Activated CD4-positive, alpha-beta memory T cell treated with anti-CD3 and anti-CD28 coated beads for 36 hours (primary cell): ENCODE measurements around the gene ENO2. TPM values are rescaled to one million over a fixed set of nuclear protein-coding genes. Genes with fewer than 3 reads are reported as not detected.

ENCODE experiments used
- CTCF ChIA-PET: fragments of 350-600 bp; sonication (Branson Sonifier 250); formaldehyde crosslinking; loops from one replicate; lab custom pipeline; 2021; ENCODE audit warnings: antibody characterized with exemption, inconsistent platforms; lab: Charles Lee
- POLR2A ChIA-PET: fragments of 350-600 bp; sonication (Branson Sonifier 250); formaldehyde crosslinking; loops from one replicate; lab custom pipeline; 2021; ENCODE audit warnings: antibody characterized with exemption; lab: Charles Lee
- DNase-seq: peaks from one replicate; pipeline ENCODE4 v3.0.0-alpha.2; 2020
- H3K27ac Mint-ChIP-seq: one replicate; pipeline ENCODE4 v1.8.0; 2021; ENCODE audit warnings: mixed read lengths
- H3K27me3 Mint-ChIP-seq: one replicate; pipeline ENCODE4 v1.8.0; 2021; ENCODE audit warnings: mixed read lengths
- H3K36me3 Mint-ChIP-seq: one replicate; pipeline ENCODE4 v1.8.0; 2021; ENCODE audit warnings: mixed read lengths
- H3K4me1 Mint-ChIP-seq: one replicate; pipeline ENCODE4 v1.8.0; 2021; ENCODE audit warnings: low read depth, mixed read lengths
- H3K4me3 Mint-ChIP-seq: one replicate; pipeline ENCODE4 v1.8.0; 2021; ENCODE audit warnings: mild to moderate bottlenecking, mixed read lengths
- H3K9me3 Mint-ChIP-seq: one replicate; pipeline ENCODE4 v1.8.0; 2021; ENCODE audit warnings: mixed read lengths
- intact Hi-C: fragments of 100-400 bp; cut with micrococcal nuclease; formaldehyde crosslinking; loops from one replicate; pipeline ENCODE4 v1.15.1; 2023
- total RNA-seq, 2 experiments: library from RNA; stranded (reverse); gene quantifications; one replicate each; pipeline ENCODE4 v1.2.3, GENCODE V29; 2021

Gene ENO2
- total RNA-seq, 2 experiments from 2014 or later, result 185 to 193 TPM

DNA sequence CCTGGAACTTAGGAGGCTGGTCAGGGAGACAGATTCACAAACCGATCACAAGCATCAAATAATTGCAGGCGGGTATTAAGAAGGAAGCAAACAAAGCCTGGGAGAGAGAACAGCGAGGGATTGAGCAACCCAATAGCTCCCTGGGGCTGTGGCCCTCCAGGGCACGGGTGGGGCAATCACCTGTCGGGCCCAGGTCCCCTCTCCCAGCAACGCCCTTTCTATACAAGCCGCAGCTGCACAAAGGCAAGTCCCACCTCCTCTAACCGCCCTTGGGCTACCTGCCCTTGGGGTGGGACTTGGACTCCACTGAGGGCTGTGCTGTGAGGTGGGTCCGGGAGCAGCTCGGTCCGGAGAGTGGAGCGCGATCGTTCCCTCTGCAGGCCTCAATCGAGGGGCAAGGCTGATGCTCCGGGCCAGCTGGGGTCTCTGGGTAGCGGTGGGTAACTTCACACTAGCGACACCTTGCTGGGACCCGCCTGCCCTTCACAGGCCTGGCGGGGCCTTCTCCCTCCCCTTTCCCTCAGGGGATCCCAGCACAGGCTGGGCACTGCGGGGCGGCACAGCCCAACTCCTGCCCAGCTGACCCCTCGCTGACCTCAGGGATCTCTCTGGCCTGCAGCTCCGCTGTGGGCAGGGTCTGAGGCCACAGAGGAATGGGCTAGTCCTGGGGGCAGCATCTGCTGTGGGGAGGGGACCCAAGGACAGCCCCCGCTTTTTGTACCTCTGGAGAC is 48.1 kb downstream of the ENO2 start:
- H3K4me1 Mint-ChIP-seq, result peaks cover 79% of the 10 kb centered on the region
- peaks cover 55% of the 10 kb centered on the region for H3K36me3 Mint-ChIP-seq
- H3K27ac Mint-ChIP-seq, result peak overlapping the region; percentile 97
- no peak for DNase-seq
- H3K9me3 Mint-ChIP-seq, result no peaks in the 10 kb centered on the region
- intact Hi-C loops, result loop anchor here (5.0 kb wide), 1 partner anchor 145 kb away; the partner anchor contains the start of gene C1RL
- ChIA-PET POLR2A (interaction anchor here (0.5 to 13.2 kb wide), 9 partner anchors 7 to 218 kb away, joined by 3 to 507 read pairs (median 6); partner anchors contain the start of genes ATN1, C12orf57, EMG1 and PHB2), CTCF (interaction anchor here (1.6 to 13.5 kb wide), 9 partner anchors 13 to 110 kb away, joined by 4 to 586 read pairs (median 8); partner anchors contain the start of genes C12orf57, LPCAT3, PTPN6 and RNU7-1)
- H3K4me3 Mint-ChIP-seq, result peak overlapping the region; percentile 75
- H3K27me3 Mint-ChIP-seq, result no peaks in the 10 kb centered on the region

DNA sequence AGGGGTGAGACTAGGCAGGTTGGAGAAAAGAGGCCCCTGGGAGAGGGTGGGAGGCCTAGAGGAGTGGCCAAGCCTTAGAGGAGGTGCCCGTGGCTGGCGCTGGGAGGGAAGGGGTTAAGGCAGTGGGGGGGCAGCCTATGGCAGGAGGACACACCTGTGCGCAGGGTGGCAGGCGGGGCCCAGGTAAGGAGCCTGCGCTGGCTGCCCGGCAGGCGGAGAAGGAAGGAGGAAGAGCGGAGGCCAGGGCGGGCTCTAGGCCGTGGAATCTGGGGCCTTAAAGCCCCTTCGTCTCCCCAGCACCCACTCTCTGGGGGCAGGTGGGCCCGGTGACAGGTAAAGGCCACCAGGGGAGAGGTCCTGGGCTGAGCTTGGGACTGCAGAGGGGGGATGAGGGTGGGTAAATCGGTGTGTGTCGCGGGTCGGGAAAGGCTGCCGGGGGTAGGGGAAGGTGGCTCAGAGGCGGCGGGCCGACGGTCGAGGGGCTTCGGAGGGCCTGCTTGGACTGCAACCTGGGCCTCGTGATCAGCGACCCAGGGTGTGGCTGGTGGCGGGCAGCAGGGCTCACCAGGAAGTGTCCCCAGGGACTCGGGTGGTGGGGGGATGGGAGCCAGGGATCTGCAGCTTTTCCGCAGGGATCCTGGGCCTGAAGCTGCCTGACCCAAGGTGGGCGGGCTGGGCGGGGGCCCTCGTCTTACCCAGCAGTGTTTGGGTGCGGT is 48.8 kb downstream of the ENO2 start:
- intact Hi-C loops, result loop anchor here (5.0 kb wide), 1 partner anchor 144 kb away; the partner anchor contains the start of gene C1RL
- POLR2A ChIA-PET, result interaction anchor here (1.5 to 13.2 kb wide), 2 partner anchors 15 to 145 kb away, joined by 3 to 507 read pairs; partner anchors contain the start of genes C12orf57, PTPN6 and RNU7-1
- H3K36me3 Mint-ChIP-seq, result peaks cover 54% of the 10 kb centered on the region
- H3K27ac Mint-ChIP-seq, result peak overlapping the region; percentile 97
- H3K4me1 Mint-ChIP-seq, result peaks cover 79% of the 10 kb centered on the region
- H3K9me3 Mint-ChIP-seq, result no peaks in the 10 kb centered on the region
- DNase-seq, result no peak
- CTCF ChIA-PET, result interaction anchor here (2.1 to 13.5 kb wide), 5 partner anchors 13 to 150 kb away, joined by 8 to 586 read pairs (median 17); partner anchors contain the start of genes C12orf57, PTPN6, RNU7-1 and SPSB2
- H3K4me3 Mint-ChIP-seq, result no peak overlapping the region
- no peaks in the 10 kb centered on the region for H3K27me3 Mint-ChIP-seq

DNA sequence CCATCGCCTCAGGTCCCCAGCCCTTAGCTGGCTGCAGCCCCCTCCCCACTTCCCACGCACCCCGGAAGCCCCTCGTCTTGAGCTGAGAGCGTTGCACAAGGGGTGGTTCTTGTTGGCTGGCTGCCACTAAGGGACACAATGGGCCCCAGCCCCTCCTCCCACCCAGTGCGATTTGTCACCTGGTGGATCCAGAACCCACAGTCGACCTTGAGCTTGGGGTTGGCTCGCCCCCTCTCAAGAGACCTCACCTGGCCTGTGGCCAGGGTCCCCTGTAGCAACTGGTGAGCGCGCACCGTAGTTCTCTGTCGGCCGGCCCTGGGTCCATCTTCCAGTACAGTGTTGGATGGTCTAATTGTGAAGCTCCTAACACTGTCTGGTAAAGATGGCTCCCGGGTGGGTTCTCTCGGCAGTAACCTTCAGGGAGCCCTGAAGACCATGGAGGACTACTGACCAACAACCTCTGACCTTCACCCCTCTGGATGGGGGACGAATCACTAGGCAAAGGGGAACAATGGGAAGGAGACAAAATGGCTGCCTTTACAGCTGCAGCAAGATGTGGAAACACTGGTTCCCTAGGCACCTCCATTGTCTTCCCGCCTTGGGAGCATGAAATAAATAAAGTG is 49.5 kb downstream of the ENO2 start:
- H3K27me3 Mint-ChIP-seq, result no peaks in the 10 kb centered on the region
- intact Hi-C loops, result loop anchor here (5.0 kb wide), 1 partner anchor 143 kb away; the partner anchor contains the start of gene C1RL

GRCh38 chr12:6964605-6965025 is 50.2 kb downstream of the ENO2 start:
- DNase-seq, result no peak
- Mint-ChIP-seq H3K27me3 (no peaks in the 10 kb centered on the region), H3K4me1 (peaks cover 77% of the 10 kb centered on the region), H3K36me3 (peaks cover 51% of the 10 kb centered on the region), H3K27ac (peak overlapping the region; percentile 89), H3K4me3 (no peak overlapping the region), H3K9me3 (no peaks in the 10 kb centered on the region)
- CTCF ChIA-PET, result interaction anchor here (0.6 to 13.5 kb wide), 15 partner anchors 13 to 172 kb away, joined by 3 to 586 read pairs (median 7); partner anchors contain the start of genes C12orf57, LPCAT3, PTPN6 and RNU7-1
- POLR2A ChIA-PET, result interaction anchor here (0.7 to 13.2 kb wide), 4 partner anchors 17 to 144 kb away, joined by 3 to 507 read pairs (median 4); partner anchors contain the start of genes C12orf57, PTPN6 and RNU7-1
- intact Hi-C loops, result loop anchor here (1.0 to 5.0 kb wide), 3 partner anchors 20 to 143 kb away; partner anchors contain the start of genes C12orf57 and C1RL

More for the DNA sequence above, 49.5 kb downstream of the ENO2 start:
- Mint-ChIP-seq H3K4me3 (no peak overlapping the region), H3K36me3 (peaks cover 52% of the 10 kb centered on the region), H3K4me1 (peaks cover 79% of the 10 kb centered on the region), H3K9me3 (no peaks in the 10 kb centered on the region), H3K27ac (peak overlapping the region; percentile 89)
- no peak for DNase-seq
- ChIA-PET POLR2A (interaction anchor here (1.5 to 13.2 kb wide), 3 partner anchors 16 to 145 kb away, joined by 3 to 507 read pairs (median 4); partner anchors contain the start of genes C12orf57, PTPN6 and RNU7-1), CTCF (interaction anchor here (0.9 to 13.5 kb wide), 9 partner anchors 14 to 149 kb away, joined by 3 to 586 read pairs (median 8); partner anchors contain the start of genes C12orf57, PTPN6, RNU7-1 and SPSB2)

DNA sequence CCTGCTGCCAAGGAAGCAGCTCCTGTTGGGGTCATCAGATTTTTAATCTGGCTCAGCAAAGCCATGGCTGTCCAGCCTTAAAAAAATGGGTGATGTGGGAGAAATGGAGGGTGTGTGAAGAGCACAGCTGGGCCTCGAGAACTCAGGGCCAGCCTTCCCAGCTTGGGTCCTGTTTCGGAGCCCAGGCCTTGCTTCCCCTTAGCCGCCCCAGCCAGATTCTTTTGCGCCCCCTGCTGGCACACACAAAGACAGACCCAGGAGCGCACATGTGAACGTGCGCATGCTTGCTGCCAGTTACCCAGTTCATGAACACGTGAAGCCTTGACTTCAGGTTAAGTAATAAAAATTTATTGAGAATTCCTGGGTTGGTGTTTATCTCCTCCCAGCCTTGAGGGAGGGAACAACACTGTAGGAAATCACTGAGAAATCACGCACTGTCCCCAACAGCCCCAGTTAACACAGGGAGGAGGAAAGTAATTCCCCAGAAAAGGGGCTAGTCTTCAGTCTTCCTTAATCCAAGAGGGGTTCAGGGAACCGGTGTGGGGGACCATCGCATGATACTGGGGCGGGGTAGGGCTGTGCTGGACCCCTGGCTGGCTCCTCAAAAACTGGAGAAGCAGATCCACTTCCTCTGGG is 50.8 kb downstream of the ENO2 start:
- ChIA-PET CTCF (interaction anchor here (0.6 to 13.5 kb wide), 15 partner anchors 13 to 173 kb away, joined by 3 to 586 read pairs (median 7); partner anchors contain the start of genes C12orf57, LPCAT3, PTPN6 and RNU7-1), POLR2A (interaction anchor here (0.7 to 13.2 kb wide), 4 partner anchors 17 to 143 kb away, joined by 3 to 507 read pairs (median 4); partner anchors contain the start of genes C12orf57, PTPN6 and RNU7-1)
- Mint-ChIP-seq H3K9me3 (no peaks in the 10 kb centered on the region), H3K27ac (peak overlapping the region; percentile 89), H3K4me1 (peaks cover 72% of the 10 kb centered on the region), H3K36me3 (peaks cover 51% of the 10 kb centered on the region), H3K27me3 (no peaks in the 10 kb centered on the region), H3K4me3 (no peak overlapping the region)
- peak; percentile 93 for DNase-seq
- intact Hi-C loops, result loop anchor here (1.0 kb wide), 2 partner anchors 21 to 41 kb away; partner anchors contain the start of gene C12orf57

GRCh38 chr12:6965714-6966113 is 51.3 kb downstream of the ENO2 start:
- Mint-ChIP-seq H3K36me3 (peaks cover 46% of the 10 kb centered on the region), H3K27me3 (no peaks in the 10 kb centered on the region), H3K27ac (peak overlapping the region; percentile 89), H3K4me3 (no peak overlapping the region), H3K9me3 (no peaks in the 10 kb centered on the region), H3K4me1 (peaks cover 66% of the 10 kb centered on the region)
- CTCF ChIA-PET, result interaction anchor here (1.2 to 13.5 kb wide), 4 partner anchors 16 to 147 kb away, joined by 3 to 586 read pairs (median 18); partner anchors contain the start of genes C12orf57, PTPN6 and RNU7-1
- intact Hi-C loops, result loop anchor here (1.0 kb wide), 2 partner anchors 21 to 41 kb away; partner anchors contain the start of gene C12orf57
- POLR2A ChIA-PET, result interaction anchor here (13.2 kb wide), 1 partner anchor 18 kb away, joined by 507 read pairs; the partner anchor contains the start of genes C12orf57, PTPN6 and RNU7-1
- no peak for DNase-seq

DNA sequence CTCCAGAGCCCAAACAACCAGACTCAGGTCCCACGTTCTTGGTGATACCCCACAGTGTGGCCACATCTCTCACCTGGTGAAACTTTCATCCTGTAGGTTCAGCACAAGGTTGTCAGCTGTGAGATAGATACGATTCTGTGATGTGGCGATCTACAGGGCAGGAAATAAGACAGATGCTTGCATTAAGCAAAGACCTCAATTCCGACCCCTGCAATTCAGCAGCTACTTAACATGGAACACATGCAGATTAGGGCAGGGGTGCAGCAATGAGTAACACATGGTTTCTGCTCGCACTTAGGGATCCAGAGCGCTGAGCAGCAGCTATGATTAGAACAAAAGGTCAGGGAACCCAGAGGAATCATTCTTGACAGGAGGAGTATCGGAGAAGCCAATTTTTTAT is 52.0 kb downstream of the ENO2 start:
- H3K4me1 Mint-ChIP-seq, result peaks cover 62% of the 10 kb centered on the region
- DNase-seq, result no peak
- no peaks in the 10 kb centered on the region for H3K27me3 Mint-ChIP-seq
- POLR2A ChIA-PET, result interaction anchor here (13.2 kb wide), 1 partner anchor 19 kb away, joined by 507 read pairs; the partner anchor contains the start of genes C12orf57, PTPN6 and RNU7-1
- no peaks in the 10 kb centered on the region for H3K9me3 Mint-ChIP-seq
- intact Hi-C loops, result no loop called here
- no peak overlapping the region for H3K4me3 Mint-ChIP-seq
- H3K27ac Mint-ChIP-seq, result peak overlapping the region; percentile 89
- CTCF ChIA-PET, result interaction anchor here (1.0 to 13.5 kb wide), 4 partner anchors 17 to 141 kb away, joined by 3 to 586 read pairs (median 16); partner anchors contain the start of genes C12orf57, PTPN6 and RNU7-1
- peaks cover 47% of the 10 kb centered on the region for H3K36me3 Mint-ChIP-seq

- Mint-ChIP-seq H3K27me3 (no peaks in the 10 kb centered on the region), H3K4me1 (peaks cover 59% of the 10 kb centered on the region), H3K4me3 (no peak overlapping the region), H3K27ac (peak overlapping the region; percentile 42), H3K36me3 (peaks cover 45% of the 10 kb centered on the region), H3K9me3 (no peaks in the 10 kb centered on the region)
- DNase-seq, result no peak
- CTCF ChIA-PET, result interaction anchor here (0.8 to 2.9 kb wide), 8 partner anchors 13 to 99 kb away, joined by 3 to 34 read pairs (median 10); partner anchors contain the start of genes C12orf57, PTPN6, RNU7-1 and SPSB2
- intact Hi-C loops, result no loop called here
- POLR2A ChIA-PET, result interaction anchor here (0.5 to 3.6 kb wide), 4 partner anchors 9 to 22 kb away, joined by 3 to 50 read pairs (median 6); partner anchors contain the start of genes C12orf57, PTPN6 and RNU7-1
These were observed 53.3 kb downstream of the ENO2 start for GRCh38 chr12:6967651-6968100.

GRCh38 chr12:6968426-6968825 is 54.0 kb downstream of the ENO2 start:
- ChIA-PET POLR2A (interaction anchor here (1.0 to 3.6 kb wide), 6 partner anchors 7 to 30 kb away, joined by 3 to 50 read pairs (median 10); partner anchors contain the start of genes C12orf57, PTPN6 and RNU7-1), CTCF (interaction anchor here (0.8 to 2.9 kb wide), 10 partner anchors 10 to 99 kb away, joined by 3 to 34 read pairs (median 8); partner anchors contain the start of genes C12orf57, PTPN6, RNU7-1 and SPSB2)
- no peak for DNase-seq
- Mint-ChIP-seq H3K4me3 (peak overlapping the region; percentile 100), H3K36me3 (peaks cover 50% of the 10 kb centered on the region), H3K9me3 (no peaks in the 10 kb centered on the region), H3K27ac (peak overlapping the region; percentile 98), H3K27me3 (no peaks in the 10 kb centered on the region), H3K4me1 (peaks cover 62% of the 10 kb centered on the region)
- intact Hi-C loops, result no loop called here
